Kidney (tissue), 14 donors: ENCODE data around the gene FGGY. TPM values are rescaled to one million over a fixed set of nuclear protein-coding genes. Genes with fewer than 3 reads are reported as not detected.

Experiments used
- DNase-seq, 5 donors: peaks; one replicate each; pipeline ENCODE4 v3.0.0-alpha.2; 2013 to 2020
- FAIRE-seq: peaks from 2 replicates; lab custom pipeline; 2012; peaks lifted over from hg19 to GRCh38; lab: Jason Lieb, UNC
- H3K27ac ChIP-seq, 2 donors: one replicate each; pipeline ENCODE4 v1.7.0; 2013; ENCODE audit warnings: low read depth in 2 of 2, low read length in 2 of 2, inconsistent platforms in 1 of 2
- H3K27me3 ChIP-seq: one replicate; pipeline ENCODE4 v1.7.1; 2013; ENCODE audit warnings: low read length, inconsistent platforms; ENCODE audit not compliant: control insufficient read depth, insufficient read depth
- H3K36me3 ChIP-seq, 3 donors: one replicate each; pipeline versions ENCODE4 v1.7.0 to v1.7.1; 2013; ENCODE audit warnings: low read length in 3 of 3, control low read depth in 1 of 3, inconsistent platforms in 1 of 3; ENCODE audit not compliant: insufficient read depth in 3 of 3, control insufficient read depth in 2 of 3
- H3K4me1 ChIP-seq, 3 donors: one replicate each; pipeline versions ENCODE4 v1.7.0 to v1.7.1; 2013; ENCODE audit warnings: low read length in 3 of 3, inconsistent platforms in 1 of 3, low read depth in 1 of 3; ENCODE audit not compliant: control insufficient read depth in 2 of 3, insufficient read depth in 2 of 3
- H3K4me3 ChIP-seq, 3 donors: one replicate each; pipeline versions ENCODE4 v1.7.0 to v1.8.1; 2013; ENCODE audit warnings: low read length in 3 of 3, control low read depth in 1 of 3, inconsistent platforms in 1 of 3
- H3K9ac ChIP-seq, 3 donors: one replicate each; pipeline versions ENCODE4 v1.7.0 to v1.7.1; 2013; ENCODE audit warnings: low read length in 3 of 3, control low read depth in 1 of 3, inconsistent platforms in 1 of 3
- H3K9me3 ChIP-seq, 3 donors: one replicate each; pipeline versions ENCODE4 v1.7.0 to v1.7.1; 2013; ENCODE audit warnings: low read length in 3 of 3, control low read depth in 1 of 3, inconsistent platforms in 1 of 3; ENCODE audit not compliant: control insufficient read depth in 2 of 3, insufficient read depth in 1 of 3
- intact Hi-C: fragments of 100-400 bp; cut with DNase I; formaldehyde crosslinking; loops from one replicate; pipeline ENCODE4 v1.11.1; 2022
- polyA plus RNA-seq: library from polyadenylated mRNA; stranded (reverse); fragments of 350-450 nt; fragmentation: Illumina TruSeq; extraction: RNeasy Lipid Tissue Mini Kit (QIAGEN cat#74804); gene quantifications from one replicate; pipeline ENCODE4 v1.2.3, GENCODE V29; 2014; ENCODE audit warnings: low read depth, low replicate concordance; ENCODE audit not compliant: insufficient read depth
- total RNA-seq: library from RNA; stranded (reverse); fragmentation: NEBNext Ultra II Directional; extraction: Animal tissue kit (Norgen Biotek cat#: 25700); gene quantifications from one replicate; pipeline ENCODE4 v1.2.1, GENCODE V29; 2021
- TF ChIP-seq, protein P1 (sequence below): IDR thresholded peaks from 3 replicates; pipeline ENCODE4 v1.5.1; 2012; ENCODE audit warnings: mild to moderate bottlenecking, moderate library complexity, borderline replicate concordance; ENCODE audit not compliant: insufficient read depth; ENCODE audit errors: extremely low read depth
- donor health status: control.
- donor health status: control.
- donor health status: control.
- donor health status: control.
- donor health status: control.
- donor health status: DM: yes; HTN: yes; CAD: no.
- donor health status: Normal renal cell carcinoma (clear cell type).

FGGY gene
- total and polyA plus RNA-seq, 2 donors from 2014 or later = 11.2 to 31.0 TPM

DNA sequence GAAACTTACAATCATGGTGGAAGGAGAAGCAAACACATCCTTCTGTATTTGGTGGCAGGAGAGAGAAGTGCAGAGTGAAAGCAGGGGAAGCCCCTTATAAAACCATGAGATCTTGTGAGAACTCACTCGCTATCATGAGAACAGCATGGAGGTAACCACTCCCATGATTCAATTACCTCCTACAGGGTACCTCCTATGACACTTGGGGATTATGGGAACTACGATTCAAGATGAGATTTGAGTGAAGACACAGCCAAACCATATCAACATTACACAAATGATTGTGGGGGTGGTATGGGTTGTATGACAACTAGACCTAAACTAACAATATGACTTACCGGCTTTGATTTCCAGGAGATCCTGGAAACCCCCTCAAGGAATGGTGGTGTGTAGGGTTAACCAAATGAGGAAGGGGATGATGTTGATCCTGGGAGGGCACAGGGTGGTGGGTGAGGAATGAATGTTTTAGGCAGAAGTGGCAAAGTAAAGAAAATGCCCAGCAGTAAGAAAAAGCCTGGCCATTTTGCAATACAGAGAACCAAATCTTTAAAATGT is 80.5 kb downstream of the FGGY start:
- TF ChIP-seq, protein P1, sequence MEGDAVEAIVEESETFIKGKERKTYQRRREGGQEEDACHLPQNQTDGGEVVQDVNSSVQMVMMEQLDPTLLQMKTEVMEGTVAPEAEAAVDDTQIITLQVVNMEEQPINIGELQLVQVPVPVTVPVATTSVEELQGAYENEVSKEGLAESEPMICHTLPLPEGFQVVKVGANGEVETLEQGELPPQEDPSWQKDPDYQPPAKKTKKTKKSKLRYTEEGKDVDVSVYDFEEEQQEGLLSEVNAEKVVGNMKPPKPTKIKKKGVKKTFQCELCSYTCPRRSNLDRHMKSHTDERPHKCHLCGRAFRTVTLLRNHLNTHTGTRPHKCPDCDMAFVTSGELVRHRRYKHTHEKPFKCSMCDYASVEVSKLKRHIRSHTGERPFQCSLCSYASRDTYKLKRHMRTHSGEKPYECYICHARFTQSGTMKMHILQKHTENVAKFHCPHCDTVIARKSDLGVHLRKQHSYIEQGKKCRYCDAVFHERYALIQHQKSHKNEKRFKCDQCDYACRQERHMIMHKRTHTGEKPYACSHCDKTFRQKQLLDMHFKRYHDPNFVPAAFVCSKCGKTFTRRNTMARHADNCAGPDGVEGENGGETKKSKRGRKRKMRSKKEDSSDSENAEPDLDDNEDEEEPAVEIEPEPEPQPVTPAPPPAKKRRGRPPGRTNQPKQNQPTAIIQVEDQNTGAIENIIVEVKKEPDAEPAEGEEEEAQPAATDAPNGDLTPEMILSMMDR = no peak
- DNase-seq (no peak), FAIRE-seq (no peak)
- Histone ChIP-seq H3K9ac (no peak overlapping the region), H3K4me1 (no peaks in the 10 kb centered on the region), H3K36me3 (no peaks in the 10 kb centered on the region), H3K27ac (no peak overlapping the region), H3K4me3 (no peak overlapping the region), H3K27me3 (no peaks in the 10 kb centered on the region), H3K9me3 (no peaks in the 10 kb centered on the region)
- intact Hi-C loops = no loop called here

DNA sequence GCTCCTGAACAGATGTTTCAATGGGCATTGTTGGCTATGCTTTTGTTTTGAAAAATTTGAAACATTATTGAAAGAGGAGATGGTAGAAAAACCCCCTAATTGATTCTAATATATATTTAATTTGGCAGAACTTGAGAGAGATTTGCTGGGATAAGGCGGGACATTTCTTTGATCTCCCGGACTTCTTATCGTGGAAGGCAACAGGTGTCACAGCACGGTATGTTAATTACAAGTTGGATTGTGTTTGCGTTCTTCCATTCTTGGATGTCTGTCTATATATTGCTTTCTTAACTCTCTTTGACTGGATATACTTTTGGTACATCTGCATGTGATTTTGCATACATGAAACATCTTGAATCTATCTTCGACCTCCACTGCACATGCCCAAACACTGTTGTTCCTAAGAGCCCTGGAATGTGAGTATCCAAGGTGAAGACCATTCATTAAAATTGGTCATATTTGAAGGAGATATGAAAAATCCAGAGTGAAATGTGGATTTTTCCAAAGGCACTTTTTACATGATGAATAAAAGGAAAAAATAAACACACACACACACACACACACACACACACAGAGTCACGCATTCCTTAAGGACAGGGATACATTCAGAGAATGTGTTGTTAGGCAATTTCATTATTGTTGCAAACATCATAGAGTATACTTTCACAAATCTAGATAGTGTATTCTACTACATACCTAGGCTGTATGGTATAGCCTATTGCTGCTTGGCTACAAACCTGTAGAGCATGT is 81.9 kb downstream of the FGGY start:
- H3K4me3 ChIP-seq = no peak overlapping the region

DNA sequence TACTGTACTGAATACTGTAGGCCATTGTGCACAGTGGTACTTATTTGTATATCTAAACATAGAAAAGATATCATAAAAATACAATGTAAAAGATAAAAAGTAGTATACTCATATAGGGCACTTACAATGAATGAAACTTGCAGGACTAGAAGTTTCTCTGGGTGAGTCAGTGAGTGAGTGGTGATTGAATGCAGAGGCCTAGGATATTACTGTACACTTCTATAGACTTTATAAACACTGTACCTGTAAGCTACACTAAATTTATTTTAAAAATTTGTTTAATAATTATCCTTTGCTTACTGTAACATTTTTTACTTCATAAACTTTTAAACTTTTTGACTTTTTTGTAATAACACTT is 82.5 kb downstream of the FGGY start:
- Histone ChIP-seq H3K36me3 (no peaks in the 10 kb centered on the region), H3K27ac (no peak overlapping the region), H3K4me3 (no peak overlapping the region), H3K9ac (no peak overlapping the region), H3K4me1 (no peaks in the 10 kb centered on the region), H3K27me3 (no peaks in the 10 kb centered on the region), H3K9me3 (no peaks in the 10 kb centered on the region)
- DNase-seq = no peak
- intact Hi-C loops = no loop called here
- TF ChIP-seq, protein P1 = no peak
- peak; percentile 80 for FAIRE-seq

More for the DNA sequence above, 81.9 kb downstream of the FGGY start:
- H3K36me3 ChIP-seq = no peaks in the 10 kb centered on the region
- DNase-seq (no peak), FAIRE-seq (no peak)
- no peaks in the 10 kb centered on the region for H3K9me3 ChIP-seq
- intact Hi-C loops = no loop called here
- no peaks in the 10 kb centered on the region for H3K27me3 ChIP-seq
- no peak overlapping the region for H3K9ac ChIP-seq
- H3K27ac ChIP-seq = no peak overlapping the region
- TF ChIP-seq, protein P1 = no peak
- no peaks in the 10 kb centered on the region for H3K4me1 ChIP-seq
